SK-N-SH treated with all-trans-retinoic acid at 6 μM for 48 hours (cell line): ENCODE results near the gene CDH1.

Experiments used
- BACH2 ChIP-seq: fragments of 250-450 bp; sonication (Bioruptor Pico); IDR thresholded peaks from 2 replicates; pipeline ENCODE4 v1.9.0; 2021; ENCODE audit warnings: mild to moderate bottlenecking, borderline replicate concordance
- ESRRG ChIP-seq: fragments of 250-450 bp; sonication (Bioruptor Pico); IDR thresholded peaks from 2 replicates; pipeline ENCODE4 v1.6.1; 2021; ENCODE audit warnings: mild to moderate bottlenecking
- ISL1 ChIP-seq: fragments of 250-450 bp; sonication (Bioruptor Pico); IDR thresholded peaks from 2 replicates; pipeline ENCODE4 v2.1.2; 2022; ENCODE audit warnings: mild to moderate bottlenecking, moderate library complexity
- OSR1 ChIP-seq: fragments of 250-450 bp; sonication (Bioruptor Pico); IDR thresholded peaks from 2 replicates; pipeline ENCODE4 v1.8.0; 2022; ENCODE audit warnings: moderate library complexity, mild to moderate bottlenecking, inconsistent platforms
- RARB ChIP-seq: fragments of 250-450 bp; sonication (Bioruptor Pico); IDR thresholded peaks from 2 replicates; pipeline ENCODE4 v1.8.0; 2021; ENCODE audit warnings: mild to moderate bottlenecking, moderate library complexity
- ZFP3 ChIP-seq: fragments of 250-450 bp; sonication (Bioruptor Pico); IDR thresholded peaks from 2 replicates; pipeline ENCODE4 v1.5.0; 2020; ENCODE audit warnings: mild to moderate bottlenecking, moderate library complexity
- ZNF70 ChIP-seq: fragments of 450-650 bp; formaldehyde crosslinking; IDR thresholded peaks from 2 replicates; pipeline ENCODE4 v1.5.0; 2020; ENCODE audit warnings: mild to moderate bottlenecking, moderate library complexity
- TF ChIP-seq, protein P1 (sequence below): fragments of 250-450 bp; sonication (Bioruptor Pico); IDR thresholded peaks from 2 replicates; pipeline ENCODE4 v1.5.1; 2020; ENCODE audit warnings: low read depth, mild to moderate bottlenecking, moderate library complexity
- TF ChIP-seq, protein P2 (sequence below): fragments of 250-450 bp; sonication (Bioruptor Pico); IDR thresholded peaks from 2 replicates; pipeline ENCODE4 v1.5.1; 2021; ENCODE audit warnings: mild to moderate bottlenecking, moderate library complexity
- TF ChIP-seq, protein P3 (sequence below): fragments of 250-450 bp; sonication (Bioruptor Pico); IDR thresholded peaks from 2 replicates; pipeline ENCODE4 v1.8.0; 2020; ENCODE audit warnings: mild to moderate bottlenecking, moderate library complexity, borderline replicate concordance

DNA sequence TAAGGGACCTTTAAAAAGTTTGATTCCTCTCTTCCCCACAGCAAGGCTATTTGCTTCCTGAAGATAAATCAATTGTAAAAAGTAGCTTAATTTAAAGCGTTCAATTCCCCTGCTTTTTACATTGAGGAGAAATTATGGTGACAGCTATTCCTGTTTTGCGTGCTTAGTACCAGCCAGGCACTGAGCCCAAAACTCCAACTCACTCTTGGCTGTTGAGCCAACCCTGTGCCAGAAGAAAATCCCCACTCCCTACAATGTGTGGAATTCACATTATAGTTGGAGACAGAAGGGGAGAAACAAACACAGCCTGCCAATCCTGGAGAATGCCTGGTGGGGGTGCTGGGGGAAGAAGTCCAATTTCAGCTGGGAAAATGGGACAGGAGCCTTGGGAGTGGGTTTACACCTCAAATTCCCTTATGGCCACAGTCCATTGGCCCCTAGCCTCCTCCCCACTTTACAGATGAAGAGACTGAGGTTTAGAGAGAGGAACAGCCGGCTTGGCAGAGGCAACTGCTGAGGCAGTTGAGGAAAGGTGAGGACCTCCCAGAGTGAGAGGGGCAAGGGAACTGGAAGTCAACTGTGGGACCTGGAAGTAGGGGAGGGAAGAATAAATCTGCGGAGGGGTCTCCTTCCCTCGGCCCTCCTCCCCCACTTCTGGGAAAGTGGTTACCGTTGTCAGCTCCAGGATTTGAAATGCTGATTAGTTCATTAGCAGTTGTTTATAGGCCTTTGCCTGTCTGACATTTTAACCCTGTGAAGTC lies 26.1 kb downstream of the CDH1 start:
- TF ChIP-seq, protein P1, sequence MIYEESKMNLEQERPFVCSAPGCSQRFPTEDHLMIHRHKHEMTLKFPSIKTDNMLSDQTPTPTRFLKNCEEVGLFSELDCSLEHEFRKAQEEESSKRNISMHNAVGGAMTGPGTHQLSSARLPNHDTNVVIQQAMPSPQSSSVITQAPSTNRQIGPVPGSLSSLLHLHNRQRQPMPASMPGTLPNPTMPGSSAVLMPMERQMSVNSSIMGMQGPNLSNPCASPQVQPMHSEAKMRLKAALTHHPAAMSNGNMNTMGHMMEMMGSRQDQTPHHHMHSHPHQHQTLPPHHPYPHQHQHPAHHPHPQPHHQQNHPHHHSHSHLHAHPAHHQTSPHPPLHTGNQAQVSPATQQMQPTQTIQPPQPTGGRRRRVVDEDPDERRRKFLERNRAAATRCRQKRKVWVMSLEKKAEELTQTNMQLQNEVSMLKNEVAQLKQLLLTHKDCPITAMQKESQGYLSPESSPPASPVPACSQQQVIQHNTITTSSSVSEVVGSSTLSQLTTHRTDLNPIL (CRISPR knock-in tag) = no peak
- TF ChIP-seq ESRRG (no peak), ISL1 (CRISPR knock-in tag) (0 out of 2 replicates have a peak, but pooled peaks have one; percentile 25), ZFP3 (CRISPR knock-in tag) (no peak), BACH2 (CRISPR knock-in tag) (no peak), ZNF70 (CRISPR knock-in tag) (no peak), RARB (no peak), OSR1 (CRISPR knock-in tag) (no peak)
- TF ChIP-seq, protein P2, sequence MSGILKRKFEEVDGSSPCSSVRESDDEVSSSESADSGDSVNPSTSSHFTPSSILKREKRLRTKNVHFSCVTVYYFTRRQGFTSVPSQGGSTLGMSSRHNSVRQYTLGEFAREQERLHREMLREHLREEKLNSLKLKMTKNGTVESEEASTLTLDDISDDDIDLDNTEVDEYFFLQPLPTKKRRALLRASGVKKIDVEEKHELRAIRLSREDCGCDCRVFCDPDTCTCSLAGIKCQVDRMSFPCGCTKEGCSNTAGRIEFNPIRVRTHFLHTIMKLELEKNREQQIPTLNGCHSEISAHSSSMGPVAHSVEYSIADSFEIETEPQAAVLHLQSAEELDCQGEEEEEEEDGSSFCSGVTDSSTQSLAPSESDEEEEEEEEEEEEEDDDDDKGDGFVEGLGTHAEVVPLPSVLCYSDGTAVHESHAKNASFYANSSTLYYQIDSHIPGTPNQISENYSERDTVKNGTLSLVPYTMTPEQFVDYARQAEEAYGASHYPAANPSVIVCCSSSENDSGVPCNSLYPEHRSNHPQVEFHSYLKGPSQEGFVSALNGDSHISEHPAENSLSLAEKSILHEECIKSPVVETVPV = no peak
- TF ChIP-seq, protein P3, sequence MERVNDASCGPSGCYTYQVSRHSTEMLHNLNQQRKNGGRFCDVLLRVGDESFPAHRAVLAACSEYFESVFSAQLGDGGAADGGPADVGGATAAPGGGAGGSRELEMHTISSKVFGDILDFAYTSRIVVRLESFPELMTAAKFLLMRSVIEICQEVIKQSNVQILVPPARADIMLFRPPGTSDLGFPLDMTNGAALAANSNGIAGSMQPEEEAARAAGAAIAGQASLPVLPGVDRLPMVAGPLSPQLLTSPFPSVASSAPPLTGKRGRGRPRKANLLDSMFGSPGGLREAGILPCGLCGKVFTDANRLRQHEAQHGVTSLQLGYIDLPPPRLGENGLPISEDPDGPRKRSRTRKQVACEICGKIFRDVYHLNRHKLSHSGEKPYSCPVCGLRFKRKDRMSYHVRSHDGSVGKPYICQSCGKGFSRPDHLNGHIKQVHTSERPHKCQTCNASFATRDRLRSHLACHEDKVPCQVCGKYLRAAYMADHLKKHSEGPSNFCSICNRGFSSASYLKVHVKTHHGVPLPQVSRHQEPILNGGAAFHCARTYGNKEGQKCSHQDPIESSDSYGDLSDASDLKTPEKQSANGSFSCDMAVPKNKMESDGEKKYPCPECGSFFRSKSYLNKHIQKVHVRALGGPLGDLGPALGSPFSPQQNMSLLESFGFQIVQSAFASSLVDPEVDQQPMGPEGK (CRISPR knock-in tag) = no peak
